DND-41 (cell line): Measurements from ENCODE around the gene TMPRSS3.

ENCODE experiments used
- ATAC-seq: fragments of 200-7000 bp; cut with Tn5 transposase; 3 replicates; pipeline ENCODE4 v1.9.1; 2021; ENCODE audit warnings: low read depth; ENCODE audit not compliant: insufficient read depth
- DNase-seq: peaks from one replicate; pipeline ENCODE4 v3.0.0-alpha.2; 2020
- H2AFZ ChIP-seq: 2 replicates; pipeline ENCODE4 v1.6.0; 2012; ENCODE audit warnings: low read depth, low read length
- H3K27ac ChIP-seq: 2 replicates; pipeline ENCODE4 v1.5.1; 2012; ENCODE audit warnings: low read length, inconsistent platforms
- H3K27me3 ChIP-seq: fragments of 200-600 bp; sonication (generic); 2 replicates; pipeline ENCODE4 v1.6.0; 2012; ENCODE audit warnings: low read length, mild to moderate bottlenecking, inconsistent platforms; ENCODE audit not compliant: insufficient read depth, poor library complexity
- H3K36me3 ChIP-seq: 2 replicates; pipeline ENCODE4 v1.5.1; 2012; ENCODE audit warnings: low read length, inconsistent platforms; ENCODE audit not compliant: insufficient read depth
- H3K4me1 ChIP-seq: 2 replicates; pipeline ENCODE4 v1.5.1; 2012; ENCODE audit warnings: mild to moderate bottlenecking, low read length; ENCODE audit not compliant: insufficient read depth
- H3K4me2 ChIP-seq: 2 replicates; pipeline ENCODE4 v1.6.0; 2012; ENCODE audit warnings: mild to moderate bottlenecking, moderate library complexity, low read length, inconsistent platforms; ENCODE audit not compliant: insufficient read depth
- H3K4me3 ChIP-seq, 2 experiments: fragments of 200-600 bp in 1 of 2; shearing (Covaris generic) in 1 of 2; 2 replicates each; pipeline ENCODE4 v1.5.1; 2012 to 2016; ENCODE audit warnings: inconsistent platforms in 2 of 2, low read length in 2 of 2, mild to moderate bottlenecking in 2 of 2, low read depth in 1 of 2, moderate library complexity in 1 of 2
- H3K79me2 ChIP-seq: 2 replicates; pipeline ENCODE4 v1.6.0; 2012; ENCODE audit warnings: low read length, inconsistent platforms; ENCODE audit not compliant: insufficient read depth
- H3K9ac ChIP-seq: 2 replicates; pipeline ENCODE4 v1.6.0; 2012; ENCODE audit warnings: low read depth, mild to moderate bottlenecking, inconsistent platforms, low read length, moderate library complexity
- H3K9me3 ChIP-seq: 2 replicates; pipeline ENCODE4 v1.5.1; 2012; ENCODE audit warnings: low read length, moderate library complexity, mild to moderate bottlenecking, inconsistent platforms; ENCODE audit not compliant: insufficient read depth, severe bottlenecking
- H4K20me1 ChIP-seq: 2 replicates; pipeline ENCODE4 v1.6.0; 2012; ENCODE audit warnings: low read length; ENCODE audit not compliant: insufficient read depth
- EZH2 ChIP-seq: IDR thresholded peaks from 3 replicates; pipeline ENCODE4 v1.6.1; 2012; ENCODE audit warnings: borderline replicate concordance, low read depth, mild to moderate bottlenecking, moderate library complexity, low read length, inconsistent platforms; ENCODE audit not compliant: severe bottlenecking
- TF ChIP-seq, protein P1 (sequence below): IDR thresholded peaks from 2 replicates; pipeline ENCODE4 v1.5.1; 2012; ENCODE audit warnings: borderline replicate concordance, low read length, moderate library complexity, mild to moderate bottlenecking; ENCODE audit not compliant: poor library complexity, severe bottlenecking; ENCODE audit errors: extremely low read depth

Gene TMPRSS3

DNA sequence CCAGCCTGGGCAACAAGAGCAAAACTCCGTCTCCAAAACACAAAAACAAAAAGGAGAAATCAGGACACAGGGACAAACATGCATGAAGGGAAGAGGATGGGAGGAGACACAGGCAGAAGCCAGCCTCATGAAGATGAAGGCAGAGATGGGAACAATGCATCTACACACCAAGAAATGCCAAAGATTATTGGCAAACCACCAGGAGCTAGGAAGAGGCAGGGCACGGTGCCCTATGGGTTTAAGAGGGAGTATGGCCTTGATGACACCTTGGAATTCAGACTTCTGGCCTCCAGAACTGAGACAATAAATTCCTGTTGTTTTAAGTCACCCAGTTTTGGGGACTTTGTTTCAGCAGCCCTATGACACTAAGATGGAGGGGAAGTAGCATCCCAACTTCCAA, 5.2 kb downstream of the TMPRSS3 start:
- H3K4me2 ChIP-seq = no peak overlapping the region
- no peak for DNase-seq
- TF ChIP-seq, protein P1, sequence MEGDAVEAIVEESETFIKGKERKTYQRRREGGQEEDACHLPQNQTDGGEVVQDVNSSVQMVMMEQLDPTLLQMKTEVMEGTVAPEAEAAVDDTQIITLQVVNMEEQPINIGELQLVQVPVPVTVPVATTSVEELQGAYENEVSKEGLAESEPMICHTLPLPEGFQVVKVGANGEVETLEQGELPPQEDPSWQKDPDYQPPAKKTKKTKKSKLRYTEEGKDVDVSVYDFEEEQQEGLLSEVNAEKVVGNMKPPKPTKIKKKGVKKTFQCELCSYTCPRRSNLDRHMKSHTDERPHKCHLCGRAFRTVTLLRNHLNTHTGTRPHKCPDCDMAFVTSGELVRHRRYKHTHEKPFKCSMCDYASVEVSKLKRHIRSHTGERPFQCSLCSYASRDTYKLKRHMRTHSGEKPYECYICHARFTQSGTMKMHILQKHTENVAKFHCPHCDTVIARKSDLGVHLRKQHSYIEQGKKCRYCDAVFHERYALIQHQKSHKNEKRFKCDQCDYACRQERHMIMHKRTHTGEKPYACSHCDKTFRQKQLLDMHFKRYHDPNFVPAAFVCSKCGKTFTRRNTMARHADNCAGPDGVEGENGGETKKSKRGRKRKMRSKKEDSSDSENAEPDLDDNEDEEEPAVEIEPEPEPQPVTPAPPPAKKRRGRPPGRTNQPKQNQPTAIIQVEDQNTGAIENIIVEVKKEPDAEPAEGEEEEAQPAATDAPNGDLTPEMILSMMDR = no peak
- no peak for TF ChIP-seq EZH2
- H3K27me3 ChIP-seq = no peaks in the 10 kb centered on the region
- no peaks in the 10 kb centered on the region for H3K4me1 ChIP-seq
- H3K27ac ChIP-seq = no peak overlapping the region
- no peaks in the 10 kb centered on the region for H3K9me3 ChIP-seq
- no peaks in the 10 kb centered on the region for H4K20me1 ChIP-seq
- H3K79me2 ChIP-seq = no peaks in the 10 kb centered on the region
- no peak overlapping the region for H2AFZ ChIP-seq
- no peaks in the 10 kb centered on the region for H3K36me3 ChIP-seq
- H3K4me3 ChIP-seq = no peak overlapping the region
- H3K9ac ChIP-seq = no peak overlapping the region
- no peak for ATAC-seq

DNA sequence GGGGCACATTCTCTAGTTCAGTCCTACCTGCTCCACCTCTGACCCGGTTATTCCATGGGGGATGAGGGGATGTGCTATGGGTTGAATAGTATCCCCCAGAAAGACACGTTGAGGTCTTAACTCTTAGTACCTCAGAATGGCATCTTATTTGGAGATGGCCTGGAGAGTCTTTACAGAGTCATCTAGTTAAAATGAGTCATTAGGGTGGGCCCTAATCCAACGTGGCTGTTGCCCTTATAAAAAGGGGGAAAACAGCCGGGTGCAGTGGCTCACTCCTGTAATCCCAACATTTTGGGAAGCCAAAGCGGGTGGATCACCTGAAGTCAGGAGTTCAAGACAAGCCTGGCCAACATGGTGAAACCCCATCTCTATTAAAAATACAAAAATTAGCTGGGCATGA, 5.7 kb downstream of the TMPRSS3 start:
- Histone ChIP-seq H3K9ac (no peak overlapping the region), H3K4me2 (no peak overlapping the region), H3K79me2 (no peaks in the 10 kb centered on the region), H3K27me3 (no peaks in the 10 kb centered on the region), H3K4me1 (peaks cover under 1% of the 10 kb centered on the region), H3K9me3 (no peaks in the 10 kb centered on the region), H3K4me3 (no peak overlapping the region), H4K20me1 (no peaks in the 10 kb centered on the region), H2AFZ (no peak overlapping the region), H3K36me3 (no peaks in the 10 kb centered on the region), H3K27ac (no peak overlapping the region)
- no peak for ATAC-seq
- no peak for DNase-seq
- TF ChIP-seq, protein P1 = no peak
- TF ChIP-seq EZH2 = no peak

DNA sequence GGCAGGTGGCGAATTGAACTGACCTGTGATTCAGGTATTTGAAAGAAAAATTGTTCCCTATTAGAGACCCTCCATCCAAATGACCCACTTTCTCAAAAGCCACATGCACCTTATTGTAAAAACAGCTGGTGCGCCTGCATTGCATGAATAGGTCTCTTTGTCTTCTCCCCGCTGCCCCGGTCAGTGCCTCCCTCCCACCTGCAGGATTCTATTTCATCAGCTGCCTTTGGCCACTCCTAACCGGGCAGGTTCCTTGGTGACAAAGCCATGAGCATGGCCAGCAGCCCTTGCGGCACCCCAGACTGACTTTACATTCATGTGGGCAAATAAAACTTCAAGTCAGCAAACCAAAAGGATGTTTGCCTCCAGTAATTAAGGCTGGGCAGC, 6.4 kb downstream of the TMPRSS3 start:
- no peak overlapping the region for H3K9ac ChIP-seq
- no peak overlapping the region for H3K4me3 ChIP-seq

More for the DNA sequence above, 6.4 kb downstream of the TMPRSS3 start:
- TF ChIP-seq, protein P1 = no peak
- TF ChIP-seq EZH2 = no peak
- H3K36me3 ChIP-seq = no peaks in the 10 kb centered on the region
- no peaks in the 10 kb centered on the region for H3K27me3 ChIP-seq
- no peaks in the 10 kb centered on the region for H3K9me3 ChIP-seq
- no peak overlapping the region for H3K27ac ChIP-seq
- H3K4me2 ChIP-seq = no peak overlapping the region
- no peak overlapping the region for H2AFZ ChIP-seq
- no peaks in the 10 kb centered on the region for H4K20me1 ChIP-seq
- no peaks in the 10 kb centered on the region for H3K79me2 ChIP-seq
- DNase-seq (no peak), ATAC-seq (no peak)
- peaks cover 8% of the 10 kb centered on the region for H3K4me1 ChIP-seq
